Panc1 (cell line): Measurements from ENCODE around the gene IQCH.

Experiments
- POLR2AphosphoS5 ChIP-seq: IDR thresholded peaks from 2 replicates; pipeline ENCODE4 v1.6.1; 2012; ENCODE audit warnings: mild to moderate bottlenecking, low read depth, low read length, moderate library complexity
- SIN3A ChIP-seq: IDR thresholded peaks from 2 replicates; pipeline ENCODE4 v1.6.1; 2012; ENCODE audit warnings: low read depth, mild to moderate bottlenecking, low read length, moderate library complexity, borderline replicate concordance; ENCODE audit not compliant: insufficient read depth
- TCF7L2 ChIP-seq: IDR thresholded peaks from 2 replicates; pipeline ENCODE4 v1.6.1; 2011; ENCODE audit warnings: mild to moderate bottlenecking, low read depth, low read length, inconsistent platforms
- TF ChIP-seq, protein P1 (sequence below): fragments of 450-650 bp; IDR thresholded peaks from 2 replicates; pipeline ENCODE4 v1.5.1; 2017; ENCODE audit warnings: mild to moderate bottlenecking
- TF ChIP-seq, protein P2 (sequence below), 2 experiments: IDR thresholded peaks; 2 replicates each; pipeline ENCODE4 v1.6.1; 2011 to 2012; ENCODE audit warnings: low read depth in 2 of 2, control low read depth in 1 of 2, low read length in 1 of 2, mild to moderate bottlenecking in 1 of 2, moderate library complexity in 1 of 2; ENCODE audit not compliant: insufficient read depth in 1 of 2

DNA sequence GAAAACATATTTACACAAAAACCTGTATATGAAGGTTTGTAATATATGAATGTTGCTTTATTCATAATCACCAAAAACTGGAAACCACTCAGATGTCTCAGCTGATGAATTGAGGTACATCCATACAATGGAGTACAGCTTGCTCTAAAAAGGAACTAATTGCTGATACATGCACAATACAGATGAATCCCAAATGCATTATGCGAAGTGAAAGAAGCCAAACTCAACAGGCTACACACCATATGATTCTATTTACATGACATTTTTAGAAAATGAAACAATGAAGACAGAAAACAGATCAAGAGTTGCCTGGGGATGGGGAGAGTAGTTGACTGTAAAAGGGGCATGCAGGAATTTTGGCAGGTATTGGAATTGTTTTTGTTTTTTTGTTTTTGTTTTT is 95.5 kb downstream of the IQCH start:
- TF ChIP-seq, protein P1, sequence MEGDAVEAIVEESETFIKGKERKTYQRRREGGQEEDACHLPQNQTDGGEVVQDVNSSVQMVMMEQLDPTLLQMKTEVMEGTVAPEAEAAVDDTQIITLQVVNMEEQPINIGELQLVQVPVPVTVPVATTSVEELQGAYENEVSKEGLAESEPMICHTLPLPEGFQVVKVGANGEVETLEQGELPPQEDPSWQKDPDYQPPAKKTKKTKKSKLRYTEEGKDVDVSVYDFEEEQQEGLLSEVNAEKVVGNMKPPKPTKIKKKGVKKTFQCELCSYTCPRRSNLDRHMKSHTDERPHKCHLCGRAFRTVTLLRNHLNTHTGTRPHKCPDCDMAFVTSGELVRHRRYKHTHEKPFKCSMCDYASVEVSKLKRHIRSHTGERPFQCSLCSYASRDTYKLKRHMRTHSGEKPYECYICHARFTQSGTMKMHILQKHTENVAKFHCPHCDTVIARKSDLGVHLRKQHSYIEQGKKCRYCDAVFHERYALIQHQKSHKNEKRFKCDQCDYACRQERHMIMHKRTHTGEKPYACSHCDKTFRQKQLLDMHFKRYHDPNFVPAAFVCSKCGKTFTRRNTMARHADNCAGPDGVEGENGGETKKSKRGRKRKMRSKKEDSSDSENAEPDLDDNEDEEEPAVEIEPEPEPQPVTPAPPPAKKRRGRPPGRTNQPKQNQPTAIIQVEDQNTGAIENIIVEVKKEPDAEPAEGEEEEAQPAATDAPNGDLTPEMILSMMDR = no peak
- TF ChIP-seq TCF7L2 (no peak), POLR2AphosphoS5 (no peak), SIN3A (no peak)
- TF ChIP-seq, protein P2, sequence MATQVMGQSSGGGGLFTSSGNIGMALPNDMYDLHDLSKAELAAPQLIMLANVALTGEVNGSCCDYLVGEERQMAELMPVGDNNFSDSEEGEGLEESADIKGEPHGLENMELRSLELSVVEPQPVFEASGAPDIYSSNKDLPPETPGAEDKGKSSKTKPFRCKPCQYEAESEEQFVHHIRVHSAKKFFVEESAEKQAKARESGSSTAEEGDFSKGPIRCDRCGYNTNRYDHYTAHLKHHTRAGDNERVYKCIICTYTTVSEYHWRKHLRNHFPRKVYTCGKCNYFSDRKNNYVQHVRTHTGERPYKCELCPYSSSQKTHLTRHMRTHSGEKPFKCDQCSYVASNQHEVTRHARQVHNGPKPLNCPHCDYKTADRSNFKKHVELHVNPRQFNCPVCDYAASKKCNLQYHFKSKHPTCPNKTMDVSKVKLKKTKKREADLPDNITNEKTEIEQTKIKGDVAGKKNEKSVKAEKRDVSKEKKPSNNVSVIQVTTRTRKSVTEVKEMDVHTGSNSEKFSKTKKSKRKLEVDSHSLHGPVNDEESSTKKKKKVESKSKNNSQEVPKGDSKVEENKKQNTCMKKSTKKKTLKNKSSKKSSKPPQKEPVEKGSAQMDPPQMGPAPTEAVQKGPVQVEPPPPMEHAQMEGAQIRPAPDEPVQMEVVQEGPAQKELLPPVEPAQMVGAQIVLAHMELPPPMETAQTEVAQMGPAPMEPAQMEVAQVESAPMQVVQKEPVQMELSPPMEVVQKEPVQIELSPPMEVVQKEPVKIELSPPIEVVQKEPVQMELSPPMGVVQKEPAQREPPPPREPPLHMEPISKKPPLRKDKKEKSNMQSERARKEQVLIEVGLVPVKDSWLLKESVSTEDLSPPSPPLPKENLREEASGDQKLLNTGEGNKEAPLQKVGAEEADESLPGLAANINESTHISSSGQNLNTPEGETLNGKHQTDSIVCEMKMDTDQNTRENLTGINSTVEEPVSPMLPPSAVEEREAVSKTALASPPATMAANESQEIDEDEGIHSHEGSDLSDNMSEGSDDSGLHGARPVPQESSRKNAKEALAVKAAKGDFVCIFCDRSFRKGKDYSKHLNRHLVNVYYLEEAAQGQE (IDR thresholded peaks at IDR 0.05; ENCODE audit: insufficient read depth in 1 of 2, low read depth in 2 of 2, low read length in 1 of 2) = no peak
